ENCODE data around the gene CRYBA1.
"Not testable (repeated sequence)": the region's sequence is repeated elsewhere in the genome, so short reads cannot be mapped to it uniquely, and the experiment has no call there.

CRYBA1 gene

DNA sequence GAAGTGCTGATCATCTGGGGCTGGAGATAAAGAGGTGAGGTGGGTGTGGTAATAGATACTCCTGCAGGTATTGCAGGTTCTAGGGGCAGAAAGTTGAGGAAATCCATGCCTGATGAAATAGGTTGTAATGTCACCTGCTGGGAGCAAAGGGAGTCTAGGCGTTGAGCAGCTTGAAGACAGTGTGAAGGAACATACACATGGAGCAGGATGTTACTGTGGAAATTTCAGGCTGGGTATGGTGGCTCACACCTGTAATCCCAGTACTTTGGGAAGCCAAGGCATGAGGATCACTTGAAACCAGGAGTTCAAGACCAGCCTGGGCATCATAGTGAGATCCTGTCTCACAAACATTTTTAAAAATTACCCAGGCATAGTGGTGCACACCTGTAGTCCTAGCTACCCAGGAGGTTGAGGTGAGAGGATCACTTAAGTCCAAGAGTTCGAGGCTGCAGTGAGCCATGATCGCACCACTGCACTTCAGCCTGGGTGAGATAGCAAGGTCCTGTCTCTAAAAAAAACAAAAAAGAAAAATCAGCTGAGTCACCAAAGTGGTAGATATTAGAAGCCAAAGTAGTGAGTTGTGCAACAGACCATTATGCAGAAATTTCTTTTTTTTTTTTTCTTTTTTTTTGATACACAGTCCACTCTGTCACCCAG, 9.1 kb upstream of the CRYBA1 start:
- peak; percentile 55 for DNase-seq (ENCODE audit: low spot score)

GRCh38 chr17:29238133-29238850, 8.4 kb upstream of the CRYBA1 start:
- DNase-seq (ENCODE audit: low spot score) = peak; percentile 36

DNA sequence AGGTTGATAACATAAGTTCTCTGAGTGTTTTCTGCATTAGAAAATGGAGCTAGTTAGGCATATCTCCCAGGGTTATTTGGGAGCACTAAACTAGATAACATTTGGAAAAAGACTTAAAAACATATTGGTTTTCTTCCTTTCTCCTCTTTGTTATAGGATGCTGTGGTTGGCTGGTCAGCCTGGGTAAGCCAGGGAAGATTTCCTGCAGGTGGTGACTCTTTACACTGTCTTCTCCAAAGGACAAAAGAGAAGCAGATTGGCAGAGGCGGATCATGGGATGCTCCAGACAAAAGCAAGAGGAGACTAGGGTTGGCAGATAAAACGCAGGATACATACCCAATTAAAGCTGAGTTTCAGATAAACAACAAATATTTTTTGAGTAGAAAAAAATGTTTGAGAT, 6.2 kb upstream of the CRYBA1 start:
- DNase-seq (ENCODE audit: low spot score) = no peak

- peak; percentile 94 for DNase-seq (ENCODE audit: low spot score)
Observed at GRCh38 chr17:29240968-29241963, 5.4 kb upstream of the CRYBA1 start.

DNA sequence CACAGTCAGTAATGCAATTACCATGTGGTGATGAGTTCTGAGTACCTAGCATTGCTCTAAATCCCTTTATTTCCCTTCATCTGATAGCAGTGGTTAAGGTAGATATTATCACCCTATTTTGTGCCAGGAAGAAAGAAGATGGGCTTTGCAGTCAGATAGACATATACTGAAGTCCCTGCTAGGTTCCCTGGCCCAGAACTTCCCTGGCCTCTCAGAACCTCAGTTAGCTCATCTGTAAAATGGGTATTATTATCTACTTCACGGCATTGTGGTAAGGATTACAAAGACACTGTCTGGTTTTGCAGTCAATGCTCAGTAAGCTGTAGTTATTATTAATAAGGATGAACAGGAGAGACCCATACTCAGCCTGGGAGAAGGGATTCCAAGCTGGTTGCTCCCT, 4.6 kb upstream of the CRYBA1 start:
- no peak for DNase-seq (ENCODE audit: low spot score)

DNA sequence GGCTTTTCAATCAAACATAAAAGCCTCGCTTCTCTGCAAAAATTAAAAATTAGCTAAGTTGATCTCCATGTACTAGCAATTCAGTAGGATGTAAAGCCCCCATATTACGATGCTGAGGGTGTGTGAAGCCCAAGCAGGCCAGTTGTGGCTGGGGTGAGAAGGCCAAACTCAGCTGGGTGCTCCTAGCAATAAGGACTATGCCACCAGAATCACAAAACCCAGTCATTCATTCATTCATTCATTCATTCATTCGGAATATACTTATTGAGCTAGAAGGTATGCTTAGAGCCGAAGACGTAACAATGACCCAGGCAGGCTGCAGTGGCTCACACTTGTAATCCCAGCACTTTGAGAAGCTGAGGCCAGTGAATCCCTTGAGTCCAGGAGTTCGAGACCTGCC, 3.9 kb upstream of the CRYBA1 start:
- no peak for DNase-seq (ENCODE audit: low spot score)

DNA sequence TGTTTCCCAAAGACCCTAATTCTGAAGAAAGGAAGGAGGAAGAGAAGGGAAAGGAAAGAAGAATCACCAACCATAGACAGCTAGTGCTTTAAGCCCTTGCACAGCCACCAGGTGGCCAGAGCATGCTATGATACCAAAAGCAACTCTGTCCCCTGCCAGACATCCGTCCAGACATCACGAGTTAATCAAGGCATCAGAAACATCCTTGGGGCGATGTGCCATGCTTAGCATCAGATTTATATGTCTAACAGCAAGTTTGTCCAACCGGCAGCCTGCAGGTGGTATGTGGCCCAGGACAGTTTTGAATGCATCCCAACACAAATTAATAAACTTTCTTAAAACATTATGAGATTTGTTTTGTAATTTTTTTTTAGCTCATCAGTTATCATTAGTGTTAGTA, 2.9 kb upstream of the CRYBA1 start:
- DNase-seq (ENCODE audit: low spot score) = no peak

DNA sequence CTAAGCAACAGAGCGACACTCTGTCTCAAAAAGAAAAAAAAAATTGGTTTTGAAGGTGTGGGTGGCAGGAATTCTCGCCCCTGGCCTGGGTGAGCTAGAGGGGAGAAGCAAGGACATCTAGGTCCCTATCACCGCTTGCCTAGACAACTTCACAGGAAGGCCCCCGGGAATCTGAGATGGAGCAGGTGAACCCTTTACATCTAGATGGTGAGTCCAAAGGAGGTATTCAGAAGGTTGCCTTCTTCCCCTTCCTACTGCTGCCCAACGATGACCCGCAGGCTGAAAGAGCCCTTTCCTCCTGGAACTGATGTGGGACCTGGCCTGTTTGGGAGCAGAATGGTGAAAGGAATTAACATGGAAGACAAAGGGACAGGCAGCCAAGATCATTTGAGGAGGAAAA, 1.3 kb upstream of the CRYBA1 start:
- DNase-seq (ENCODE audit: low spot score) = no peak

GRCh38 chr17:29247219-29247618, 560 bp downstream of the CRYBA1 start:
- no peak for DNase-seq (ENCODE audit: low spot score)

DNA sequence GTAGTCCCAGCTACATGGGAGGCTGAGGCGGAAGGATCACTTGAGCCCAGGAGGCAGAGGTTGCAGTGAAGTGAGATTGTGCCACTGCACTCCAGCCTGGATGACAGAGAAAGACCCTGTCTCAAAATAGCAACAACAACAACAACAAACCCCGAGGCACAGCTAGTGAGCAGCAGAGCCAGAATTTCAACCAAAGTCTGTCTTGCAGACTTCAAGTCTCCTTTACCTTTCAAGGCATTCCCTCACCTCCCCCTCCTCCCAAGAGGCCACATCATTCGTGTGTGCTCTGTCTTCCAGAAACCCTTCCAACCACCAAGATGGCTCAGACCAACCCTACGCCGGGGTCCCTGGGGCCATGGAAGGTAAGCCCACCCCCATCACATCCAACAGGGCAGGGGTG, 2.2 kb downstream of the CRYBA1 start:
- DNase-seq (ENCODE audit: low spot score) = no peak

DNA sequence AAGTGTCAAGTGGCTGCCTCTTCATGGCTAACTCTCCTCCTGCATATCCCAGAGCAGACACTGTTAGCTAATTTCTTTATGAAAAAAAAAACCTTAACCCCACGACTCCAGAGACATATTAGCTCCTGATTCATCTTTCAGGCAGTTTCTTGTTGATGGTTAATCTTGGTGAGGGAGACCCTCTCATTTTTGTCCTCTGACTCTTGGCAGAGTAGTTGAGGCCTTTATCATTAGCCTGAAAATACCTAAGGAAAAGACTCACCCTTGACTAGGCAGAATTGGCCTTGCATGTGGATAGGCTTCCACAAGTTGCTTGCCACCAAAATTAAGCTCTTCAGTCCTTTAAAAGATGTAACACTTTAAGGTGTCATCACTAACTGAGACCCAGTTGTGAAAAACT, 4.0 kb downstream of the CRYBA1 start:
- peak; percentile 42 for DNase-seq (ENCODE audit: low spot score)

- DNase-seq (ENCODE audit: low spot score) = no peak
Observed at GRCh38 chr17:29251184-29251583, 4.5 kb downstream of the CRYBA1 start.

DNA sequence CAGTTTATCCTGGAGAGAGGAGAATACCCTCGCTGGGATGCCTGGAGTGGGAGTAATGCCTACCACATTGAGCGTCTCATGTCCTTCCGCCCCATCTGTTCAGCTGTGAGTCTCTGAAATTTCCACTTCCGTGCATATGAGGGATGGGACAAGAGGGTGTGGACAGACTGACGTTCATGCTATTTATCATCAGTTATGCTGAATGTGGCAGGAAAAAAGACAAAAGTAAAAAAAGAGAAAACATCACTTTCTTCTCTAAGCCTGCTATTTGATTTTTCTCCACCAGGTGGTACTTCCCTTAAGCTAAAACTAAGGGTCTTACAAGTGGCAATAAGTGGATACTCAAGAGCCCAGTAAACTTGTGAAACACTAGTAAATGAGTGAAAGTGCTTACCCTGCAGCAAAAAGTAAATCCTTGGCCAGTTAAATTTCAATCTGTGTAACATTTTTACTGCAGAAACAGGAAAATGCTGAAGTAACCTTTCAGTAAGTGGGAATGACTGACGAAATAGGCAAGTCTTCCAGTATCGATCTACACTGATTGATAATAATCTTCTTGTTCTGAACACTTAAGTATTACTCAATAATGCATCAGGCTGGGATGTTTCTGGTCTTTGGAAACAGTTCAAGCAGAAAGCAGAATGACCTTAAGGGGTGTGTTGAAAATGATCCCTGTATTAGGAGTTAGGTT, 5.6 kb downstream of the CRYBA1 start:
- DNase-seq (ENCODE audit: low spot score) = peak; percentile 15

GRCh38 chr17:29253037-29253436, 6.4 kb downstream of the CRYBA1 start:
- DNase-seq (ENCODE audit: low spot score) = no peak

- no peak for DNase-seq (ENCODE audit: low spot score)
Observed at GRCh38 chr17:29255926-29256522, 9.4 kb downstream of the CRYBA1 start.

- DNase-seq (ENCODE audit: low spot score) = no peak
Observed at GRCh38 chr17:29256735-29257466, 10.2 kb downstream of the CRYBA1 start.

DNA sequence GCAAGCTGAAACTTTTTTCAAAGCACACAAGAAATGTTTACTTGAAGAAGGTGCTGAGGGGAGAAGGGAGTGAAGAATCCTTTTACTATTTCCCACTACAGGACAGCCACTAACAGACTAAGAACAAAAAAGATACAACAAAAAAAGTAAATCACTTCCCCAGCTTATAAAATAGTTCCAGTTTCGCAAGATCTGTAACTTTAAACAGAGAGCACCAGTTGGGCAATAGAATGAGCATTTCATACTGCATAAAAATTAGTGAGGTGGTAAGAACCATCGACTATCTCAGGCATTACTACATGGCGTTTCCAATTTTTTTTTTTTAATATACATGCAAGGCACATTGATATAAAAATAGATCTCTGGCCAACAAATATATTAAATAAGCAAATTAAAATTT, 11.1 kb downstream of the CRYBA1 start:
- no peak for DNase-seq (ENCODE audit: low spot score)

GRCh38 chr17:29263916-29264315, 17.3 kb downstream of the CRYBA1 start:
- no peak for DNase-seq (ENCODE audit: low spot score)

DNA sequence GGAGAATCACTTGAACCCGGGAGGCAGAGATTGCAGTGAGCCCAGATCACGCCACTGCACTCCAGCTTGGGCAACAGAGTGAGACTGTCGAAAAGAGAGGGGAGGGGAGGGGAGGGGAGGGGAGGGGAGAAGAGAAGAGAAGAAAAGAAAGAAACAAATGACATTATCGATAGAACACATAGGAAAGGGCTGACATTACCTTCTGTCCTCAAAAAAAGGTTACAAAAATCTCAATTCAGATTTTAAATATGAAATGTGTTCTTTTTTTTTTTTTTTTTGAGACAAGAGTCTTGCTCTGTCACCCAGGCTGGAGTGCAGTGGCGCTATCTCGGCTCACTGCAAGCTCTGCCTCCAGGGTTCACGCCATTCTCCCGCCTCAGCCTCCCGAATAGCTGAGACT, 25.3 kb downstream of the CRYBA1 start:
- DNase-seq (ENCODE audit: low spot score) = not testable (repeated sequence)

DNA sequence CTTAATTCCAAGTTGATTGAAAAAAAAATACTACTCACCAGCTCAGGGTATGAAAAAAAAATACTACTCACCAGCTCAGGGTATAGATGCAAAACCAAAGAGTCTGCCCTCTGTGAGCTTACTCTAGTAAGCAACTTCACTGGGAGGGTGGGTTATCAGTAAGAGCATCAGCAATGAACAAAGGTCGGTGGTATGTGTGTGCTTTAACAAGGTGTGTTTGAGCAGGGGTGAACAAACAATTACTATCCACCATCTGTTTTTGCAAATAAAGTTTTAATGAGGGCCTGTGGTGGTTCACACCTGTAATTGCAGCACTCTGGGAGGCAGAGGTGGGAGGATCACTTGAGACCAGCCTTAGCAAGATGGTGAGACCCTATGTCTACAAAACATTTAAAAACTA, 27.3 kb downstream of the CRYBA1 start:
- DNase-seq (ENCODE audit: low spot score) = no peak

DNA sequence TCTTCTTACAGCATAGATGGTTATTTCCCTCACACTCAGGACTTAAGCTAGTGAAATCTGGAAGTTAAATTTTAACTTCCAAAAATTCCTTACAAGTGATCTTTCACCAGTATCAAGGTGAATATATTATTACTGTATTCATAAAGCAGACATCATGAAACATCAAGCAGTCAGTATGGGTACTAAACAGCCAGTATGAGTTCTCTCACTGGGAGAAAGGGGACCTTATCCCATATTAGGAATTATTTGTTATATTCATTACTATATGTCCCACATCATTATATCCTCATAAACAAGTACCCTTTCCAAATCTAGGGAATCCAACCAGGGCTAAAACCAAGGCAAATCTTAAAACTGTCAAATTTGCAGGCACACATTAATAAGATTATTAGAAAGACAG, 32.0 kb downstream of the CRYBA1 start:
- DNase-seq (ENCODE audit: low spot score) = no peak
